K562 (cell line): ENCODE results near the gene VEZF1. TPM values are rescaled to one million over a fixed set of nuclear protein-coding genes. Genes with fewer than 3 reads are reported as not detected.
A peak's percentile ranks its signal among the peaks of the same experiment; 100 is the strongest.

ENCODE experiments used
- ATAC-seq: fragments of 200-7000 bp; cut with Tn5 transposase; 3 replicates; pipeline ENCODE4 v1.9.1; 2020; ENCODE audit warnings: moderate library complexity
- Bru-seq: library from RNA; stranded (reverse); fragments of 400-500 nt; gene quantifications from one replicate; lab custom pipeline; 2021; lab: Mats Ljungman, UMichigan
- BruChase-seq, 2 experiments: library from RNA; stranded (reverse); fragments of 400-500 nt; gene quantifications; one replicate each; lab custom pipeline; 2021; lab: Mats Ljungman, UMichigan
- BruUV-seq: library from RNA; stranded (reverse); fragments of 400-500 nt; replicated peaks from 2 replicates; lab custom pipeline; 2021; lab: Mats Ljungman, UMichigan
- CTCF ChIA-PET: fragments of 300-600 bp; formaldehyde crosslinking; extraction: SDS; loops from one replicate; lab custom pipeline; 2021; ENCODE audit warnings: low intra/inter-chr PET ratio; lab: Yijun Ruan, JAX
- POLR2A ChIA-PET: fragments of 300-600, 350-650 bp; sonication (Branson Sonifier 250); formaldehyde crosslinking; extraction: SDS; loops from one replicate; lab custom pipeline; 2021; ENCODE audit warnings: antibody characterized with exemption, inconsistent platforms; lab: Yijun Ruan, JAX
- DNase-seq, 4 experiments: peaks; one replicate each; pipeline versions ENCODE4 v3.0.0 to v3.0.0-alpha.2; 2011 to 2018; ENCODE audit warnings: low spot score in 3 of 4, mixed read lengths in 3 of 4; ENCODE audit errors: extremely low read depth in 1 of 4
- FAIRE-seq: peaks from 2 replicates; lab custom pipeline; 2011; peaks lifted over from hg19 to GRCh38; lab: Jason Lieb, UNC
- H2AFZ ChIP-seq: 2 replicates; pipeline ENCODE4 v1.6.0; 2011; ENCODE audit warnings: low read depth, low read length, control low read depth, inconsistent platforms
- H3K27ac ChIP-seq: fragments of 200-600 bp; 3 replicates; pipeline ENCODE4 v1.8.0; 2011; ENCODE audit warnings: low read depth, mild to moderate bottlenecking, control low read depth, inconsistent platforms, low read length, moderate library complexity, mixed read lengths; ENCODE audit errors: extremely low read depth
- H3K27me3 ChIP-seq, 2 experiments: fragments of 300-600 bp in 1 of 2; 2 replicates in 1 of 2; 3 replicates in 1 of 2; pipeline versions ENCODE4 v1.6.0 to v1.8.0; 2011; ENCODE audit warnings: inconsistent platforms in 2 of 2, low read length in 2 of 2, mild to moderate bottlenecking in 1 of 2, mixed read lengths in 1 of 2, moderate library complexity in 1 of 2; ENCODE audit not compliant: control insufficient read depth in 2 of 2, insufficient read depth in 2 of 2
- H3K36me3 ChIP-seq: fragments of 300-600 bp; 3 replicates; pipeline ENCODE4 v1.8.0; 2011; ENCODE audit warnings: mild to moderate bottlenecking, low read length, inconsistent platforms; ENCODE audit not compliant: control insufficient read depth, insufficient read depth
- H3K4me1 ChIP-seq, 2 experiments: fragments of 200-600 bp in 1 of 2; replicated peaks in 1 of 2; 2 replicates in 1 of 2; 3 replicates in 1 of 2; pipeline versions ENCODE4 v1.5.1 to v1.8.0; 2011; ENCODE audit warnings: inconsistent platforms in 2 of 2, low read length in 2 of 2, mild to moderate bottlenecking in 1 of 2, mixed read lengths in 1 of 2, moderate library complexity in 1 of 2; ENCODE audit not compliant: control insufficient read depth in 2 of 2, insufficient read depth in 2 of 2
- H3K4me2 ChIP-seq: 2 replicates; pipeline ENCODE4 v1.6.1; 2011; ENCODE audit warnings: low read length, control low read depth, inconsistent platforms, mixed read lengths; ENCODE audit not compliant: insufficient read depth
- H3K4me3 ChIP-seq: fragments of 200-600 bp; sonication (generic), shearing (Covaris generic); 2 replicates; pipeline ENCODE4 v1.5.1; 2016; ENCODE audit warnings: control low read depth, inconsistent platforms
- H3K79me2 ChIP-seq: fragments of 200-600 bp; 3 replicates; pipeline ENCODE4 v1.8.0; 2011; ENCODE audit warnings: low read length, inconsistent platforms; ENCODE audit not compliant: control insufficient read depth, insufficient read depth
- H3K9ac ChIP-seq, 2 experiments: 2 replicates each; pipeline versions ENCODE4 v1.6.0 to v1.6.1; 2011; ENCODE audit warnings: low read depth in 2 of 2, low read length in 2 of 2, control low read depth in 1 of 2, inconsistent platforms in 1 of 2, mild to moderate bottlenecking in 1 of 2, mixed read lengths in 1 of 2; ENCODE audit not compliant: insufficient read depth in 1 of 2
- H3K9me1 ChIP-seq: one replicate; pipeline ENCODE4 v1.6.0; 2011; ENCODE audit warnings: inconsistent platforms, mild to moderate bottlenecking, low read length, moderate library complexity; ENCODE audit not compliant: control insufficient read depth, insufficient read depth
- H3K9me3 ChIP-seq: replicated peaks from 2 replicates; pipeline ENCODE4 v1.5.1; 2011; ENCODE audit warnings: low read depth, low read length, inconsistent platforms; ENCODE audit not compliant: control insufficient read depth, insufficient read depth
- H4K20me1 ChIP-seq: replicated peaks from 2 replicates; pipeline ENCODE4 v1.6.1; 2011; ENCODE audit warnings: low read length, inconsistent platforms, mixed read lengths; ENCODE audit not compliant: control insufficient read depth, insufficient read depth
- ESRRB ChIP-seq: fragments of 250-450 bp; sonication (Bioruptor Pico); IDR thresholded peaks from 2 replicates; pipeline ENCODE4 v1.5.0; 2020; ENCODE audit warnings: mild to moderate bottlenecking, moderate library complexity, borderline replicate concordance
- TEAD1 ChIP-seq, 2 experiments: fragments of 450-650 bp in 1 of 2; sonication (generic) in 1 of 2; formaldehyde crosslinking; IDR thresholded peaks; 2 replicates each; pipeline versions ENCODE4 v1.4.0 to v1.8.0; 2020 to 2022; ENCODE audit warnings: mild to moderate bottlenecking in 2 of 2, missing genetic modification reagents in 1 of 2
- YY1 ChIP-seq, 3 experiments: IDR thresholded peaks; 2 replicates each; pipeline ENCODE4 v1.6.1; 2011; ENCODE audit warnings: low read length in 2 of 3, mild to moderate bottlenecking in 2 of 3, moderate library complexity in 2 of 3, borderline replicate concordance in 1 of 3, control low read depth in 1 of 3, low read depth in 1 of 3; ENCODE audit not compliant: insufficient read depth in 3 of 3, insufficient replicate concordance in 2 of 3, control insufficient read depth in 1 of 3, insufficient read length in 1 of 3; ENCODE audit errors: extremely low read depth in 1 of 3
- WGBS: fragments of 100-300 bp; shearing (Covaris generic); methylation state at CpG from one replicate; pipeline ENCODE4 v1.1.6; 2016; ENCODE audit warnings: low coverage, mixed read lengths; ENCODE audit not compliant: insufficient coverage; ENCODE audit errors: missing lambda C conversion rate; 5-methylcytosine and 5-hydroxymethylcytosine counted together
- in situ Hi-C: fragments of 300-500 bp; cut with MboI; formaldehyde crosslinking; loops from 4 replicates; pipeline ENCODE4 v1.15.0; 2018; ENCODE audit warnings: inconsistent platforms, mixed read lengths
- intact Hi-C: fragments of 100-400 bp; cut with micrococcal nuclease; formaldehyde crosslinking; loops from 2 replicates; pipeline ENCODE4 v1.14.2; 2022
- long read RNA-seq, 3 experiments: library from polyadenylated mRNA in 2 of 3; library from RNA in 1 of 3; unstranded in 2 of 3; stranded (forward) in 1 of 3; transcript quantifications; one replicate each; pipeline ENCODE4 v2.0.0, GENCODE V29; 2019 to 2022
- polyA minus RNA-seq, 3 experiments: library from RNA; depleted of rRNA, polyadenylated mRNA; stranded (reverse); fragments of >200 nt; gene quantifications; 2 replicates each; pipeline ENCODE4 v1.2.3, GENCODE V29; 2011
- polyA plus RNA-seq, 8 experiments: library from polyadenylated mRNA; depleted of rRNA in 4 of 8; stranded (reverse) in 5 of 8; unstranded in 3 of 8; fragments of >200 nt; fragmentation: Nextera tagmentation in 2 of 8; fragmentation: Illumina TruSeq in 1 of 8; extraction: Ambion mirVana in 2 of 8; extraction: Trizol in 1 of 8; gene quantifications; 2 replicates each; pipeline versions ENCODE4 v1.2.1 to v1.2.3, GENCODE V29; 2011 to 2014; ENCODE audit warnings: inconsistent platforms in 1 of 8, missing spikeins in 1 of 8
- total RNA-seq, 7 experiments: library from RNA; depleted of rRNA in 6 of 7; stranded (reverse); fragments of >200 nt in 6 of 7; fragmentation: Illumina TruSeq in 2 of 7; extraction: Trizol in 2 of 7; gene quantifications; 2 replicates each; pipeline versions ENCODE4 v1.2.1 to v1.2.3, GENCODE V29; 2011 to 2021; ENCODE audit warnings: low replicate concordance in 1 of 7
- TF ChIP-seq, protein P1 (sequence below), 2 experiments: fragments of 200-800 bp in 1 of 2; sonication (Bioruptor generic) in 1 of 2; sonication (generic) in 1 of 2; formaldehyde crosslinking in 1 of 2; IDR thresholded peaks in 1 of 2; conservative IDR thresholded peaks in 1 of 2; 2 replicates each; pipeline versions ENCODE4 v1.5.0 to v1.6.1; 2016 to 2020; ENCODE audit warnings: missing compliant biosample characterization in 1 of 2, missing genetic modification characterization in 1 of 2, missing genetic modification reagents in 1 of 2
- TF ChIP-seq, protein P2 (sequence below), 2 experiments: IDR thresholded peaks in 1 of 2; conservative IDR thresholded peaks in 1 of 2; 2 replicates each; pipeline ENCODE4 v1.6.1; 2016; ENCODE audit warnings: low read depth in 2 of 2, mild to moderate bottlenecking in 1 of 2, missing compliant biosample characterization in 1 of 2, missing genetic modification characterization in 1 of 2, moderate library complexity in 1 of 2

VEZF1 gene, protein sequence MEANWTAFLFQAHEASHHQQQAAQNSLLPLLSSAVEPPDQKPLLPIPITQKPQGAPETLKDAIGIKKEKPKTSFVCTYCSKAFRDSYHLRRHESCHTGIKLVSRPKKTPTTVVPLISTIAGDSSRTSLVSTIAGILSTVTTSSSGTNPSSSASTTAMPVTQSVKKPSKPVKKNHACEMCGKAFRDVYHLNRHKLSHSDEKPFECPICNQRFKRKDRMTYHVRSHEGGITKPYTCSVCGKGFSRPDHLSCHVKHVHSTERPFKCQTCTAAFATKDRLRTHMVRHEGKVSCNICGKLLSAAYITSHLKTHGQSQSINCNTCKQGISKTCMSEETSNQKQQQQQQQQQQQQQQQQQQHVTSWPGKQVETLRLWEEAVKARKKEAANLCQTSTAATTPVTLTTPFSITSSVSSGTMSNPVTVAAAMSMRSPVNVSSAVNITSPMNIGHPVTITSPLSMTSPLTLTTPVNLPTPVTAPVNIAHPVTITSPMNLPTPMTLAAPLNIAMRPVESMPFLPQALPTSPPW
- 10.2 and 22.1 TPM in 2 replicates for total RNA-seq (2011; cell fraction: chromatin; rRNA removed; ENCODE audit: low replicate concordance)
- total RNA-seq (2011; cell fraction: nucleolus; rRNA removed) = 8.3 and 9.2 TPM in 2 replicates
- 13.8 and 21.1 TPM in 2 replicates for total RNA-seq (2011; cell fraction: nucleoplasm; rRNA removed)
- 17.8 and 19.3 TPM in 2 replicates for total RNA-seq (2014; rRNA removed)
- 25.9 and 26.2 TPM in 2 replicates for total RNA-seq (2014; rRNA removed; fragmentation: Illumina TruSeq; extraction: Trizol)
- total RNA-seq (2015; rRNA removed; fragmentation: Illumina TruSeq; extraction: Trizol) = 26.2 and 26.8 TPM in 2 replicates
- 24.6 and 25.7 TPM in 2 replicates for total RNA-seq (2021)
- polyA plus RNA-seq (2011; rRNA removed) = 18.2 and 22.1 TPM in 2 replicates
- 14.7 and 15.8 TPM in 2 replicates for polyA plus RNA-seq (2011; cell fraction: cytosol; rRNA removed)
- 25.7 and 26.0 TPM in 2 replicates for polyA plus RNA-seq (2011; cell fraction: nucleus; rRNA removed)
- polyA plus RNA-seq (2012) = 21.9 and 25.5 TPM in 2 replicates
- 28.3 and 33.4 TPM in 2 replicates for polyA plus RNA-seq (2014; fragmentation: Illumina TruSeq; extraction: Trizol)
- polyA plus RNA-seq (2014; fragmentation: Nextera tagmentation; extraction: Ambion mirVana) = 1 to 10 TPM; 9.5 to 9.8 TPM
- 12.3 and 15.5 TPM in 2 replicates for polyA plus RNA-seq (2014; rRNA removed)
- 31.2 and 40.2 TPM in 2 replicates for polyA minus RNA-seq (2011; rRNA and poly(A)+ RNA removed)
- polyA minus RNA-seq (2011; cell fraction: cytosol; rRNA and poly(A)+ RNA removed) = 18.1 and 19.2 TPM in 2 replicates
- polyA minus RNA-seq (2011; cell fraction: nucleus; rRNA and poly(A)+ RNA removed) = 14.0 and 18.0 TPM in 2 replicates
- percentile 86 among the genes with signal in this experiment for Bru-seq, nascent RNA
- BruChase-seq, experiment 1, labeled RNA remaining after a 2-hour chase = percentile 88 among the genes with signal in this experiment
- percentile 89 among the genes with signal in this experiment for BruChase-seq, experiment 2, labeled RNA remaining after a 6-hour chase
- long read RNA-seq, experiment 1, transcript VEZF1-202 (6 exons, 2,321 nt) = major isoform, 19 of 52 reads
- long read RNA-seq, experiment 1, partial matches to known transcripts = 0 of 52 reads
- long read RNA-seq, experiment 1, other reads (novel, unspliced or antisense) = 32 of 52 reads
- long read RNA-seq, experiment 2, partial matches to known transcripts = 0 of 12 reads
- long read RNA-seq, experiment 2, other reads (novel, unspliced or antisense) = 11 of 12 reads
- long read RNA-seq, experiment 3, partial matches to known transcripts = 0 of 3 reads
- long read RNA-seq, experiment 3, other reads (novel, unspliced or antisense) = 3 of 3 reads

- FAIRE-seq = no peak
- TF ChIP-seq YY1 (IDR thresholded peaks at IDR 0.05; ENCODE audit: borderline replicate concordance in 1 of 3, control insufficient read depth in 1 of 3, extremely low read depth in 1 of 3, insufficient read depth in 3 of 3, insufficient read length in 1 of 3, insufficient replicate concordance in 2 of 3, low read depth in 1 of 3, low read length in 2 of 3) = peak in 2 of 3 experiments; percentile 60 to 66
- TF ChIP-seq, protein P1, sequence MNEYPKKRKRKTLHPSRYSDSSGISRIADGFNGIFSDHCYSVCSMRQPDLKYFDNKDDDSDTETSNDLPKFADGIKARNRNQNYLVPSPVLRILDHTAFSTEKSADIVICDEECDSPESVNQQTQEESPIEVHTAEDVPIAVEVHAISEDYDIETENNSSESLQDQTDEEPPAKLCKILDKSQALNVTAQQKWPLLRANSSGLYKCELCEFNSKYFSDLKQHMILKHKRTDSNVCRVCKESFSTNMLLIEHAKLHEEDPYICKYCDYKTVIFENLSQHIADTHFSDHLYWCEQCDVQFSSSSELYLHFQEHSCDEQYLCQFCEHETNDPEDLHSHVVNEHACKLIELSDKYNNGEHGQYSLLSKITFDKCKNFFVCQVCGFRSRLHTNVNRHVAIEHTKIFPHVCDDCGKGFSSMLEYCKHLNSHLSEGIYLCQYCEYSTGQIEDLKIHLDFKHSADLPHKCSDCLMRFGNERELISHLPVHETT (CRISPR knock-in tag; conservative IDR thresholded peaks at IDR 0.05 in 1 of 2, IDR thresholded peaks at IDR 0.05 in 1 of 2) = peak in 1 of 2 experiments; percentile 98; a peak in 2 of 4 replicates
- peak in 1 of 2 experiments; percentile 25; a peak in 1 of 4 replicates for TF ChIP-seq TEAD1 (CRISPR knock-in tag; IDR thresholded peaks at IDR 0.05)
- TF ChIP-seq ESRRB (CRISPR knock-in tag) = no peak
- TF ChIP-seq, protein P2, sequence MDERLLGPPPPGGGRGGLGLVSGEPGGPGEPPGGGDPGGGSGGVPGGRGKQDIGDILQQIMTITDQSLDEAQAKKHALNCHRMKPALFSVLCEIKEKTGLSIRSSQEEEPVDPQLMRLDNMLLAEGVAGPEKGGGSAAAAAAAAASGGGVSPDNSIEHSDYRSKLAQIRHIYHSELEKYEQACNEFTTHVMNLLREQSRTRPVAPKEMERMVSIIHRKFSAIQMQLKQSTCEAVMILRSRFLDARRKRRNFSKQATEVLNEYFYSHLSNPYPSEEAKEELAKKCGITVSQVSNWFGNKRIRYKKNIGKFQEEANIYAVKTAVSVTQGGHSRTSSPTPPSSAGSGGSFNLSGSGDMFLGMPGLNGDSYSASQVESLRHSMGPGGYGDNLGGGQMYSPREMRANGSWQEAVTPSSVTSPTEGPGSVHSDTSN (CRISPR knock-in tag; IDR thresholded peaks at IDR 0.05; ENCODE audit: low read depth) = no peak
- TF ChIP-seq, protein P2 (tag; conservative IDR thresholded peaks at IDR 0.05; ENCODE audit: low read depth) = no peak
Observed at GRCh38 chr17:57987581-57988300, at the start of gene VEZF1. Gene VEZF1 (minus strand): TSS chr17:57988254. CDS start chr17:57988111, 143 bp downstream.

More at GRCh38 chr17:57987581-57988300, at the start of gene VEZF1:
- ChIA-PET CTCF (interaction anchor here (0.6 kb wide), 2 partner anchors 26 to 1973 kb away, joined by 4 read pairs; no protein-coding TSS in a partner anchor), POLR2A (interaction anchor here (0.6 to 3.5 kb wide), 7 partner anchors 8 to 83 kb away, joined by 3 to 30 read pairs (median 3); partner anchors contain the start of gene SRSF1)
- H3K9ac ChIP-seq = peak within 1 kb of the TSS; percentile 73 to 96
- peak within 1 kb of the TSS; percentile 75 for H3K4me3 ChIP-seq
- ATAC-seq (peak; percentile 77), DNase-seq (peak; percentile 84 to 95 (median 90))
- intact Hi-C loops = loop anchor here (2.0 kb wide), 1 partner anchor 39 kb away; no protein-coding TSS in a partner anchor
- peaks cover 12 to 36% of the 10 kb centered on the region in 2 experiments; a peak in 3 of 5 replicates for H3K4me1 ChIP-seq
- H3K27ac ChIP-seq = peak within 1 kb of the TSS; percentile 78
- H3K79me2 ChIP-seq = peaks cover 50% of the 10 kb centered on the region
- no peaks in the 10 kb centered on the region for H3K9me1 ChIP-seq
- H4K20me1 ChIP-seq = peaks cover 5% of the 10 kb centered on the region; the same call in 1 of the 2 replicates
- WGBS = 2% methylated on average over 9 of the region's 74 CpGs
- H3K27me3 ChIP-seq = no peaks in the 10 kb centered on the region
- no TSS peak for BruUV-seq
- H3K9me3 ChIP-seq = no peaks in the 10 kb centered on the region
- H2AFZ ChIP-seq = peak within 1 kb of the TSS; percentile 98
- peaks cover 25% of the 10 kb centered on the region for H3K36me3 ChIP-seq
- in situ Hi-C loops = no loop called here
- H3K4me2 ChIP-seq = peak within 1 kb of the TSS; percentile 98
